Lower leg skin (tissue), 3 donors: ENCODE data around the gene ADM2.

Source experiments
- POLR2A ChIP-seq, 2 donors: fragments of 450-650 bp; IDR thresholded peaks; one replicate each; pipeline ENCODE4 v1.6.1; 2016 to 2017; ENCODE audit warnings: antibody characterized with exemption in 2 of 2, mild to moderate bottlenecking in 1 of 2, moderate library complexity in 1 of 2
- TF ChIP-seq, protein P1 (sequence below), 3 donors: fragments of 450-650 bp; IDR thresholded peaks; one replicate each; pipeline ENCODE4 v1.5.1; 2016; ENCODE audit warnings: antibody characterized with exemption in 3 of 3, mild to moderate bottlenecking in 3 of 3, moderate library complexity in 2 of 3

DNA sequence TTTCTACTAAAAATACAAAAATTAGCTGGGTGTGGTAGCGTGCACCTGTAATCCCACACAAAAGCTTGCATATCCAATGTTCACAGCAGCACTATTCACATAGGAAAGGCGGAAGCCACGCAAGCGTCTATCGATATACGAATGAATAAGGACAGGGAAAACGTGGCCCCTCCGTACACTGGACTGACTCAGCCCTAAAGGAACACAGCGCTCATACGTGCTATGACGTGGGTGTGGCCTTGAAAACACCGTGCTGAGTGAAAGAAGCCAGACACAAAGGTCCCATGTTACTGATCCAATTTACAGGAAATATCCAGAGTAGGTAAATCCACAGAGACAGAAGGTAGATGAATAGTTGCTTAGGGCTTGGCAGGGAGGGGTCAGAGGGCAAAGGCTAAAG, 19.1 kb downstream of the ADM2 start:
- TF ChIP-seq, protein P1, sequence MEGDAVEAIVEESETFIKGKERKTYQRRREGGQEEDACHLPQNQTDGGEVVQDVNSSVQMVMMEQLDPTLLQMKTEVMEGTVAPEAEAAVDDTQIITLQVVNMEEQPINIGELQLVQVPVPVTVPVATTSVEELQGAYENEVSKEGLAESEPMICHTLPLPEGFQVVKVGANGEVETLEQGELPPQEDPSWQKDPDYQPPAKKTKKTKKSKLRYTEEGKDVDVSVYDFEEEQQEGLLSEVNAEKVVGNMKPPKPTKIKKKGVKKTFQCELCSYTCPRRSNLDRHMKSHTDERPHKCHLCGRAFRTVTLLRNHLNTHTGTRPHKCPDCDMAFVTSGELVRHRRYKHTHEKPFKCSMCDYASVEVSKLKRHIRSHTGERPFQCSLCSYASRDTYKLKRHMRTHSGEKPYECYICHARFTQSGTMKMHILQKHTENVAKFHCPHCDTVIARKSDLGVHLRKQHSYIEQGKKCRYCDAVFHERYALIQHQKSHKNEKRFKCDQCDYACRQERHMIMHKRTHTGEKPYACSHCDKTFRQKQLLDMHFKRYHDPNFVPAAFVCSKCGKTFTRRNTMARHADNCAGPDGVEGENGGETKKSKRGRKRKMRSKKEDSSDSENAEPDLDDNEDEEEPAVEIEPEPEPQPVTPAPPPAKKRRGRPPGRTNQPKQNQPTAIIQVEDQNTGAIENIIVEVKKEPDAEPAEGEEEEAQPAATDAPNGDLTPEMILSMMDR (IDR thresholded peaks at IDR 0.05), result no peak
- TF ChIP-seq POLR2A (IDR thresholded peaks at IDR 0.05), result no peak
